K562 (cell line): ENCODE measurements around the gene ATP6V1F. TPM values are rescaled to one million over a fixed set of nuclear protein-coding genes. Genes with fewer than 3 reads are reported as not detected.

Source experiments
- ERF ChIP-seq: fragments of 450-650 bp; formaldehyde crosslinking; IDR thresholded peaks from 2 replicates; pipeline ENCODE4 v1.4.0; 2020; ENCODE audit warnings: mild to moderate bottlenecking, mixed read lengths
- FOXM1 ChIP-seq, 2 experiments: fragments of 450-650 bp in 1 of 2; sonication (generic) in 1 of 2; formaldehyde crosslinking in 1 of 2; IDR thresholded peaks; 2 replicates each; pipeline versions ENCODE4 v1.6.1 to v1.9.0; 2017 to 2022; ENCODE audit warnings: low read depth in 2 of 2, mild to moderate bottlenecking in 2 of 2, missing genetic modification reagents in 1 of 2, moderate library complexity in 1 of 2
- GATAD2A ChIP-seq: fragments of 450-650 bp; IDR thresholded peaks from 2 replicates; pipeline ENCODE4 v1.6.1; 2017
- HDAC6 ChIP-seq: IDR thresholded peaks from 2 replicates; pipeline ENCODE4 v1.6.1; 2012; ENCODE audit warnings: low read depth, mild to moderate bottlenecking, control low read depth, inconsistent platforms, low read length, moderate library complexity
- HDAC8 ChIP-seq: fragments of 450-650 bp; IDR thresholded peaks from 2 replicates; pipeline ENCODE4 v1.6.1; 2016; ENCODE audit warnings: mild to moderate bottlenecking, missing genetic modification characterization, moderate library complexity, missing compliant biosample characterization
- KDM1A ChIP-seq, 2 experiments: fragments of 450-650 bp; IDR thresholded peaks; 2 replicates each; pipeline ENCODE4 v1.6.1; 2016; ENCODE audit warnings: mild to moderate bottlenecking in 2 of 2
- MEF2A ChIP-seq: IDR thresholded peaks from 2 replicates; pipeline ENCODE4 v1.6.1; 2011; ENCODE audit warnings: low read depth, mild to moderate bottlenecking, low read length, moderate library complexity; ENCODE audit not compliant: control insufficient read depth
- NFYB ChIP-seq: IDR thresholded peaks from 2 replicates; pipeline ENCODE4 v1.6.1; 2011; ENCODE audit warnings: mild to moderate bottlenecking, moderate library complexity; ENCODE audit not compliant: insufficient read length; ENCODE audit errors: extremely low read depth
- NR2F6 ChIP-seq: fragments of 450-650 bp; formaldehyde crosslinking; IDR thresholded peaks from 2 replicates; pipeline ENCODE4 v1.4.0; 2020; ENCODE audit warnings: mild to moderate bottlenecking
- PHB2 ChIP-seq: fragments of 450-650 bp; IDR thresholded peaks from 2 replicates; pipeline ENCODE4 v1.6.1; 2017; ENCODE audit warnings: low read depth
- PHF8 ChIP-seq: fragments of 200-600 bp; sonication (generic); IDR thresholded peaks from 2 replicates; pipeline ENCODE4 v1.6.1; 2012; ENCODE audit warnings: mixed run types, mild to moderate bottlenecking, inconsistent platforms, low read length, moderate library complexity, borderline replicate concordance
- POU5F1 ChIP-seq: fragments of 150-350 bp; IDR thresholded peaks from 2 replicates; pipeline ENCODE4 v1.6.1; 2014; ENCODE audit warnings: borderline replicate concordance, low read length, low read depth, mild to moderate bottlenecking; ENCODE audit not compliant: partially characterized antibody
- SIRT6 ChIP-seq: IDR thresholded peaks from one replicate; pipeline ENCODE4 v1.6.1; 2012; ENCODE audit warnings: low read depth, mild to moderate bottlenecking, control low read depth, inconsistent platforms, low read length, moderate library complexity
- TCFL5 ChIP-seq: fragments of 250-450 bp; sonication (Bioruptor Pico); conservative IDR thresholded peaks from 2 replicates; pipeline ENCODE4 v1.6.1; 2021; ENCODE audit warnings: mild to moderate bottlenecking, moderate library complexity, matching md5 sums
- TSC22D4 ChIP-seq: fragments of 450-650 bp; IDR thresholded peaks from 2 replicates; pipeline ENCODE4 v1.6.1; 2016; ENCODE audit warnings: missing genetic modification characterization, missing biosample characterization, control low read depth
- ZBTB1 ChIP-seq: sonication (generic); formaldehyde crosslinking; IDR thresholded peaks from 2 replicates; pipeline ENCODE4 v1.8.1; 2023; ENCODE audit warnings: missing genetic modification reagents, low read depth, mild to moderate bottlenecking, borderline replicate concordance
- ZNF134 ChIP-seq: fragments of 250-450 bp; sonication (Bioruptor Pico); conservative IDR thresholded peaks from 2 replicates; pipeline ENCODE4 v1.4.0; 2020
- ZNF239 ChIP-seq: fragments of 250-450 bp; sonication (Bioruptor Pico); IDR thresholded peaks from 2 replicates; pipeline ENCODE4 v1.4.0; 2020; ENCODE audit warnings: mild to moderate bottlenecking
- ZNF263 ChIP-seq: sonication (generic); formaldehyde crosslinking; IDR thresholded peaks from 2 replicates; pipeline ENCODE4 v1.8.0; 2022; ENCODE audit warnings: mild to moderate bottlenecking, missing genetic modification reagents, borderline replicate concordance
- ZNF384 ChIP-seq: IDR thresholded peaks from 2 replicates; pipeline ENCODE4 v1.6.1; 2012; ENCODE audit warnings: low read depth, low read length, improper control_type of control experiment
- polyA plus RNA-seq, 8 experiments: library from polyadenylated mRNA; depleted of rRNA in 4 of 8; stranded (reverse) in 5 of 8; unstranded in 3 of 8; fragments of >200 nt; fragmentation: Nextera tagmentation in 2 of 8; fragmentation: Illumina TruSeq in 1 of 8; extraction: Ambion mirVana in 2 of 8; extraction: Trizol in 1 of 8; gene quantifications; 2 replicates each; pipeline versions ENCODE4 v1.2.1 to v1.2.3, GENCODE V29; 2011 to 2014; ENCODE audit warnings: inconsistent platforms in 1 of 8, missing spikeins in 1 of 8
- total RNA-seq, 7 experiments: library from RNA; depleted of rRNA in 6 of 7; stranded (reverse); fragments of >200 nt in 6 of 7; fragmentation: Illumina TruSeq in 2 of 7; extraction: Trizol in 2 of 7; gene quantifications; 2 replicates each; pipeline versions ENCODE4 v1.2.1 to v1.2.3, GENCODE V29; 2011 to 2021; ENCODE audit warnings: low replicate concordance in 1 of 7
- TF ChIP-seq, protein P1 (sequence below): fragments of 250-450 bp; sonication (Bioruptor Pico); IDR thresholded peaks from 2 replicates; pipeline ENCODE4 v1.4.0; 2020; ENCODE audit warnings: mild to moderate bottlenecking, moderate library complexity
- TF ChIP-seq, protein P2 (sequence below): fragments of 450-650 bp; formaldehyde crosslinking; IDR thresholded peaks from 2 replicates; pipeline ENCODE4 v1.4.0; 2022; ENCODE audit warnings: missing genetic modification characterization

Gene ATP6V1F
- total and polyA plus RNA-seq, 9 of the 15 experiments (the other 6 are each of a cell fraction or from before 2014, with no cell fraction given) = 206 to 1,123 (median 542) TPM

DNA sequence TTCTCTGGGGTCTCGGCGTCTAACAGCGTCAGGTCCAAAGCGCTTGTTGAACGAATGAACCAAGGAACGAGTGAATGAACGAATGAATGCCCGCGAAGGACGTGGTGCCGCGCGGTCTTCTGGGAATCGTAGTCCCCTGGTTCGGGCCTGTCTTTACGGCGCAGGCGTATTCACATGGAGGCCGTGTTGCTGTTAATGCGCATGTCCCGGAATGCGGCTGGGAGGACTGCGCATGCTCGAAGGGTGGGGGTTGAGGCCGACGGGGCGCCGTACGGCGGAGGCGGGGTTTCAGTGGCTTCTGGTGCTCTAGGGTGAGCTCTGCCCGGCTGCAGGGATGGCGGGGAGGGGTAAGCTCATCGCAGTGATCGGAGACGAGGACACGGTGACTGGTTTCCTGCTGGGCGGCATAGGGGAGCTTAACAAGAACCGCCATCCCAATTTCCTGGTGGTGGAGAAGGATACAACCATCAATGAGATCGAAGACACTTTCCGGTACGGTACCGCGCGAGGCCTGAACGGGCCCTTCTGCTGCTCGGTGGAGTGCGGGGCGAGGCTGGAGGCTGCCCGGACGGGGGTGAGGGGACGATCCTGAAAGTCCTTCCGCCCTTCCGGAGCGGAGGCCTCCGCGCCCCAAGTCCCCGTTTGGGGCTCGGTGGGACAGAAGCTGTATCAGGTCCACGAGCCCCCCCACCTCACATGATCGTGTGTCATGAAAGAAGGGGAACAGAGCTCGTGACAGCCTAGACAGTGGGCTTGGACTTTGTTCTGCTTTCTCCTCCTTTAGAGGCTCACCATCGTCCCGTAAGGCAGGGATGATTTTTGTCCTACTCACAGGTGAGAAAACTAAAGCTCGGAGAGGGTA lies at the start of gene ATP6V1F (continued):
- TF ChIP-seq PHF8 = peak; percentile 86; the same call in 1 of the 2 replicates
- 0 out of 2 replicates have a peak, but pooled peaks have one; percentile 51 for TF ChIP-seq GATAD2A
- peak; percentile 11; the same call in 1 of the 2 replicates for TF ChIP-seq ERF
- no peak for TF ChIP-seq MEF2A
- TF ChIP-seq HDAC8 (tag) = peak; percentile 28; the same call in 1 of the 2 replicates
- no peak for TF ChIP-seq KDM1A (IDR thresholded peaks at IDR 0.05)
- TF ChIP-seq SIRT6 = no peak
- TF ChIP-seq NR2F6 = 0 out of 2 replicates have a peak, but pooled peaks have one; percentile 15
- peak; percentile 69; the same call in 1 of the 2 replicates for TF ChIP-seq ZNF263 (CRISPR knock-in tag)
- TF ChIP-seq FOXM1 (IDR thresholded peaks at IDR 0.05; ENCODE audit: low read depth) = no peak
- peak; percentile 97; the same call in 1 of the 2 replicates for TF ChIP-seq FOXM1 (CRISPR knock-in tag; IDR thresholded peaks at IDR 0.05; ENCODE audit: low read depth)
- TF ChIP-seq TSC22D4 = no peak
- no peak for TF ChIP-seq HDAC6
- no peak for TF ChIP-seq POU5F1
- TF ChIP-seq TCFL5 = no peak
- no peak for TF ChIP-seq NFYB
- TF ChIP-seq PHB2 = no peak; the same call in none of the 2 replicates
- TF ChIP-seq ZNF134 (CRISPR knock-in tag) = no peak
- TF ChIP-seq, protein P1, sequence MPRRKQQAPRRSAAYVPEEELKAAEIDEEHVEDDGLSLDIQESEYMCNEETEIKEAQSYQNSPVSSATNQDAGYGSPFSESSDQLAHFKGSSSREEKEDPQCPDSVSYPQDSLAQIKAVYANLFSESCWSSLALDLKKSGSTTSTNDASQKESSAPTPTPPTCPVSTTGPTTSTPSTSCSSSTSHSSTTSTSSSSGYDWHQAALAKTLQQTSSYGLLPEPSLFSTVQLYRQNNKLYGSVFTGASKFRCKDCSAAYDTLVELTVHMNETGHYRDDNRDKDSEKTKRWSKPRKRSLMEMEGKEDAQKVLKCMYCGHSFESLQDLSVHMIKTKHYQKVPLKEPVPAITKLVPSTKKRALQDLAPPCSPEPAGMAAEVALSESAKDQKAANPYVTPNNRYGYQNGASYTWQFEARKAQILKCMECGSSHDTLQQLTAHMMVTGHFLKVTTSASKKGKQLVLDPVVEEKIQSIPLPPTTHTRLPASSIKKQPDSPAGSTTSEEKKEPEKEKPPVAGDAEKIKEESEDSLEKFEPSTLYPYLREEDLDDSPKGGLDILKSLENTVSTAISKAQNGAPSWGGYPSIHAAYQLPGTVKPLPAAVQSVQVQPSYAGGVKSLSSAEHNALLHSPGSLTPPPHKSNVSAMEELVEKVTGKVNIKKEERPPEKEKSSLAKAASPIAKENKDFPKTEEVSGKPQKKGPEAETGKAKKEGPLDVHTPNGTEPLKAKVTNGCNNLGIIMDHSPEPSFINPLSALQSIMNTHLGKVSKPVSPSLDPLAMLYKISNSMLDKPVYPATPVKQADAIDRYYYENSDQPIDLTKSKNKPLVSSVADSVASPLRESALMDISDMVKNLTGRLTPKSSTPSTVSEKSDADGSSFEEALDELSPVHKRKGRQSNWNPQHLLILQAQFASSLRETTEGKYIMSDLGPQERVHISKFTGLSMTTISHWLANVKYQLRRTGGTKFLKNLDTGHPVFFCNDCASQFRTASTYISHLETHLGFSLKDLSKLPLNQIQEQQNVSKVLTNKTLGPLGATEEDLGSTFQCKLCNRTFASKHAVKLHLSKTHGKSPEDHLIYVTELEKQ = no peak
- no peak for TF ChIP-seq ZNF239 (CRISPR knock-in tag)
- TF ChIP-seq ZBTB1 (CRISPR knock-in tag) = no peak; the same call in 1 of the 2 replicates
- TF ChIP-seq, protein P2, sequence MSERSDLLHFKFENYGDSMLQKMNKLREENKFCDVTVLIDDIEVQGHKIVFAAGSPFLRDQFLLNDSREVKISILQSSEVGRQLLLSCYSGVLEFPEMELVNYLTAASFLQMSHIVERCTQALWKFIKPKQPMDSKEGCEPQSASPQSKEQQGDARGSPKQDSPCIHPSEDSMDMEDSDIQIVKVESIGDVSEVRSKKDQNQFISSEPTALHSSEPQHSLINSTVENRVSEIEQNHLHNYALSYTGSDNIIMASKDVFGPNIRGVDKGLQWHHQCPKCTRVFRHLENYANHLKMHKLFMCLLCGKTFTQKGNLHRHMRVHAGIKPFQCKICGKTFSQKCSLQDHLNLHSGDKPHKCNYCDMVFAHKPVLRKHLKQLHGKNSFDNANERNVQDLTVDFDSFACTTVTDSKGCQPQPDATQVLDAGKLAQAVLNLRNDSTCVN (CRISPR knock-in tag) = peak; percentile 91; the same call in 1 of the 2 replicates
- 0 out of 2 replicates have a peak, but pooled peaks have one; percentile 11 for TF ChIP-seq ZNF384
